DND-41 (cell line): ENCODE results near the gene MBNL2.

Experiments
- ATAC-seq: fragments of 200-7000 bp; cut with Tn5 transposase; 3 replicates; pipeline ENCODE4 v1.9.1; 2021; ENCODE audit warnings: low read depth; ENCODE audit not compliant: insufficient read depth
- DNase-seq: peaks from one replicate; pipeline ENCODE4 v3.0.0-alpha.2; 2020
- H2AFZ ChIP-seq: 2 replicates; pipeline ENCODE4 v1.6.0; 2012; ENCODE audit warnings: low read depth, low read length
- H3K27ac ChIP-seq: 2 replicates; pipeline ENCODE4 v1.5.1; 2012; ENCODE audit warnings: low read length, inconsistent platforms
- H3K27me3 ChIP-seq: fragments of 200-600 bp; sonication (generic); 2 replicates; pipeline ENCODE4 v1.6.0; 2012; ENCODE audit warnings: low read length, mild to moderate bottlenecking, inconsistent platforms; ENCODE audit not compliant: insufficient read depth, poor library complexity
- H3K36me3 ChIP-seq: 2 replicates; pipeline ENCODE4 v1.5.1; 2012; ENCODE audit warnings: low read length, inconsistent platforms; ENCODE audit not compliant: insufficient read depth
- H3K4me1 ChIP-seq: 2 replicates; pipeline ENCODE4 v1.5.1; 2012; ENCODE audit warnings: mild to moderate bottlenecking, low read length; ENCODE audit not compliant: insufficient read depth
- H3K4me2 ChIP-seq: 2 replicates; pipeline ENCODE4 v1.6.0; 2012; ENCODE audit warnings: mild to moderate bottlenecking, moderate library complexity, low read length, inconsistent platforms; ENCODE audit not compliant: insufficient read depth
- H3K4me3 ChIP-seq, 2 experiments: fragments of 200-600 bp in 1 of 2; shearing (Covaris generic) in 1 of 2; 2 replicates each; pipeline ENCODE4 v1.5.1; 2012 to 2016; ENCODE audit warnings: inconsistent platforms in 2 of 2, low read length in 2 of 2, mild to moderate bottlenecking in 2 of 2, low read depth in 1 of 2, moderate library complexity in 1 of 2
- H3K79me2 ChIP-seq: 2 replicates; pipeline ENCODE4 v1.6.0; 2012; ENCODE audit warnings: low read length, inconsistent platforms; ENCODE audit not compliant: insufficient read depth
- H3K9ac ChIP-seq: 2 replicates; pipeline ENCODE4 v1.6.0; 2012; ENCODE audit warnings: low read depth, mild to moderate bottlenecking, inconsistent platforms, low read length, moderate library complexity
- H3K9me3 ChIP-seq: 2 replicates; pipeline ENCODE4 v1.5.1; 2012; ENCODE audit warnings: low read length, moderate library complexity, mild to moderate bottlenecking, inconsistent platforms; ENCODE audit not compliant: insufficient read depth, severe bottlenecking
- H4K20me1 ChIP-seq: 2 replicates; pipeline ENCODE4 v1.6.0; 2012; ENCODE audit warnings: low read length; ENCODE audit not compliant: insufficient read depth
- EZH2 ChIP-seq: IDR thresholded peaks from 3 replicates; pipeline ENCODE4 v1.6.1; 2012; ENCODE audit warnings: borderline replicate concordance, low read depth, mild to moderate bottlenecking, moderate library complexity, low read length, inconsistent platforms; ENCODE audit not compliant: severe bottlenecking
- TF ChIP-seq, protein P1 (sequence below): IDR thresholded peaks from 2 replicates; pipeline ENCODE4 v1.5.1; 2012; ENCODE audit warnings: borderline replicate concordance, low read length, moderate library complexity, mild to moderate bottlenecking; ENCODE audit not compliant: poor library complexity, severe bottlenecking; ENCODE audit errors: extremely low read depth

Gene MBNL2

GRCh38 chr13:97274829-97275649 is 52.9 kb downstream of the MBNL2 start:
- H3K4me2 ChIP-seq: no peak overlapping the region
- no peaks in the 10 kb centered on the region for H3K79me2 ChIP-seq

DNA sequence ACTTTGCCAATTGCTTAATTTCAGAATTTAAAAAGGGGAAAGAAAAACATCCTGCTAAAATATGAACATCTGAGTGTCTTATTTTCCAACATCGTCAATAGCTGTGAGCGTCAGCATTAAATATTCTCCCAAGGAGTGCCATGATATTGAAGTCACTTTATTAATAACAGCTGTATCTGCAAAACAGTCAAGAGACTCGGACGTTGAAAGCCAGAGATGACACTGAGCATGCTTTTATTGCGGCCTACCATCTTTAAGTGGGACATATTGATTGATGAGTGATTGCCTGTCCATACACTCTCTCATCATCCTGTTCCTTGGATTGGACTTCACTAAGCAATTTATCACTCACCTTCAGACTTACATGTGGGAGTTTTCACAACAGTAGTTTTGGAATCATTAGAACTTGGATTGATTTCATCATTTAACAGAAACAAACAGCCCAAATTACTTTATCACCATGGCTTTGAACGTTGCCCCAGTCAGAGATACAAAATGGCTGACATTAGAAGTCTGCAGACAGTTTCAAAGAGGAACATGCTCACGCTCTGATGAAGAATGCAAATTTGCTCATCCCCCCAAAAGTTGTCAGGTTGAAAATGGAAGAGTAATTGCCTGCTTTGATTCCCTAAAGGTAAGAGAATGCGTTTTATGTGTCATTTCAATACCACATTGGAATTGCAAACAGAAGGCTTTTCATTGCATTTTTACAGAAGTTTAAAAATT is 53.8 kb downstream of the MBNL2 start:
- Histone ChIP-seq H4K20me1 (peaks cover under 1% of the 10 kb centered on the region; the same call in 1 of the 2 replicates), H3K9ac (no peak overlapping the region), H2AFZ (no peak overlapping the region), H3K79me2 (no peaks in the 10 kb centered on the region), H3K9me3 (no peaks in the 10 kb centered on the region), H3K4me1 (no peaks in the 10 kb centered on the region), H3K27ac (no peak overlapping the region), H3K4me3 (no peak overlapping the region), H3K4me2 (no peak overlapping the region), H3K36me3 (no peaks in the 10 kb centered on the region), H3K27me3 (no peaks in the 10 kb centered on the region)
- ATAC-seq (no peak), DNase-seq (no peak)
- TF ChIP-seq EZH2: no peak
- TF ChIP-seq, protein P1, sequence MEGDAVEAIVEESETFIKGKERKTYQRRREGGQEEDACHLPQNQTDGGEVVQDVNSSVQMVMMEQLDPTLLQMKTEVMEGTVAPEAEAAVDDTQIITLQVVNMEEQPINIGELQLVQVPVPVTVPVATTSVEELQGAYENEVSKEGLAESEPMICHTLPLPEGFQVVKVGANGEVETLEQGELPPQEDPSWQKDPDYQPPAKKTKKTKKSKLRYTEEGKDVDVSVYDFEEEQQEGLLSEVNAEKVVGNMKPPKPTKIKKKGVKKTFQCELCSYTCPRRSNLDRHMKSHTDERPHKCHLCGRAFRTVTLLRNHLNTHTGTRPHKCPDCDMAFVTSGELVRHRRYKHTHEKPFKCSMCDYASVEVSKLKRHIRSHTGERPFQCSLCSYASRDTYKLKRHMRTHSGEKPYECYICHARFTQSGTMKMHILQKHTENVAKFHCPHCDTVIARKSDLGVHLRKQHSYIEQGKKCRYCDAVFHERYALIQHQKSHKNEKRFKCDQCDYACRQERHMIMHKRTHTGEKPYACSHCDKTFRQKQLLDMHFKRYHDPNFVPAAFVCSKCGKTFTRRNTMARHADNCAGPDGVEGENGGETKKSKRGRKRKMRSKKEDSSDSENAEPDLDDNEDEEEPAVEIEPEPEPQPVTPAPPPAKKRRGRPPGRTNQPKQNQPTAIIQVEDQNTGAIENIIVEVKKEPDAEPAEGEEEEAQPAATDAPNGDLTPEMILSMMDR: no peak

More at GRCh38 chr13:97274829-97275649, 52.9 kb downstream of the MBNL2 start:
- H2AFZ ChIP-seq: no peak overlapping the region
- no peak overlapping the region for H3K27ac ChIP-seq
- H3K4me1 ChIP-seq: no peaks in the 10 kb centered on the region
- no peaks in the 10 kb centered on the region for H3K27me3 ChIP-seq
- ATAC-seq: no peak
- no peak for DNase-seq
- H3K9me3 ChIP-seq: no peaks in the 10 kb centered on the region
- TF ChIP-seq, protein P1: no peak
- no peak for TF ChIP-seq EZH2
- H3K9ac ChIP-seq: no peak overlapping the region
- H3K36me3 ChIP-seq: no peaks in the 10 kb centered on the region
- no peaks in the 10 kb centered on the region for H4K20me1 ChIP-seq
- no peak overlapping the region for H3K4me3 ChIP-seq

- no peaks in the 10 kb centered on the region for H3K79me2 ChIP-seq
- no peaks in the 10 kb centered on the region for H3K4me1 ChIP-seq
- no peaks in the 10 kb centered on the region for H3K27me3 ChIP-seq
- H3K36me3 ChIP-seq: no peaks in the 10 kb centered on the region
- ATAC-seq: no peak
- TF ChIP-seq, protein P1: no peak
- TF ChIP-seq EZH2: no peak
- H3K4me3 ChIP-seq: no peak overlapping the region
- H2AFZ ChIP-seq: no peak overlapping the region
- no peaks in the 10 kb centered on the region for H3K9me3 ChIP-seq
- no peak overlapping the region for H3K9ac ChIP-seq
- H3K4me2 ChIP-seq: no peak overlapping the region
- peaks cover 2% of the 10 kb centered on the region; the same call in 1 of the 2 replicates for H4K20me1 ChIP-seq
- H3K27ac ChIP-seq: no peak overlapping the region
- no peak for DNase-seq
These were observed 54.7 kb downstream of the MBNL2 start for GRCh38 chr13:97276862-97277269.
